ENCODE data around the gene BRI3.

Gene BRI3

GRCh38 chr7:98252425-98253054 lies 28.9 kb upstream of the BRI3 start:
- Histone ChIP-seq H3K36me3 (ENCODE audit: control insufficient read depth in 4 of 4, insufficient read depth in 4 of 4, low read length in 3 of 4) (peaks cover 4 to 10% (median 6%) of the 10 kb centered on the region in 4 experiments), H3K27ac (ENCODE audit: insufficient read depth in 1 of 2, low read depth in 1 of 2, low read length in 2 of 2, poor library complexity in 1 of 2, severe bottlenecking in 2 of 2) (peak overlapping the region in 1 of 2 experiments; percentile 73), H3K4me1 (ENCODE audit: control extremely low read depth in 1 of 4, control insufficient read depth in 4 of 4, insufficient read depth in 4 of 4, low read length in 3 of 4) (peaks cover 9 to 33% (median 20%) of the 10 kb centered on the region in 4 experiments), H3K9me3 (ENCODE audit: control extremely low read depth in 1 of 5, control insufficient read depth in 4 of 5, insufficient read depth in 2 of 5, low read depth in 1 of 5, low read length in 4 of 5) (no peaks in the 10 kb centered on the region), H3K27me3 (replicated peaks in 2 of 5; ENCODE audit: control insufficient read depth in 4 of 5, insufficient read depth in 5 of 5, low read length in 4 of 5) (no peaks in the 10 kb centered on the region), H3K4me3 (ENCODE audit: control insufficient read depth in 1 of 7, extremely low read depth in 1 of 7, insufficient read depth in 4 of 7, low read depth in 2 of 7, low read length in 6 of 7) (peak overlapping the region; percentile 77 to 95 (median 90))
- ChIA-PET POLR2A (no interaction called here), CTCF (interaction anchor here (1.4 kb wide), 1 partner anchor 15 kb away, joined by 3 read pairs; no protein-coding TSS in a partner anchor)
- 33% methylated on average over 26 of the region's 32 CpGs for WGBS (ENCODE audit: insufficient coverage)
- DNase-seq, result no peak

- no peak for DNase-seq
- no peaks in the 10 kb centered on the region for H3K27me3 ChIP-seq (replicated peaks in 2 of 5; ENCODE audit: control insufficient read depth in 4 of 5, insufficient read depth in 5 of 5, low read length in 4 of 5)
- no peak overlapping the region for H3K4me3 ChIP-seq (ENCODE audit: control insufficient read depth in 1 of 7, extremely low read depth in 1 of 7, insufficient read depth in 4 of 7, low read depth in 2 of 7, low read length in 6 of 7)
- POLR2A ChIA-PET, result no interaction called here
- WGBS (ENCODE audit: insufficient coverage), result 100% methylated on average over 4 of the region's 4 CpGs
- H3K4me1 ChIP-seq (ENCODE audit: control extremely low read depth in 1 of 4, control insufficient read depth in 4 of 4, insufficient read depth in 4 of 4, low read length in 3 of 4), result peaks cover 9 to 28% (median 20%) of the 10 kb centered on the region in 4 experiments
- H3K36me3 ChIP-seq (ENCODE audit: control insufficient read depth in 4 of 4, insufficient read depth in 4 of 4, low read length in 3 of 4), result peaks cover 4 to 12% (median 8%) of the 10 kb centered on the region in 4 experiments
- no peak overlapping the region for H3K27ac ChIP-seq (ENCODE audit: insufficient read depth in 1 of 2, low read depth in 1 of 2, low read length in 2 of 2, poor library complexity in 1 of 2, severe bottlenecking in 2 of 2)
- H3K9me3 ChIP-seq (ENCODE audit: control extremely low read depth in 1 of 5, control insufficient read depth in 4 of 5, insufficient read depth in 2 of 5, low read depth in 1 of 5, low read length in 4 of 5), result no peaks in the 10 kb centered on the region
- CTCF ChIA-PET, result interaction anchor here (0.7 kb wide), 1 partner anchor 40 kb away, joined by 3 read pairs; no protein-coding TSS in a partner anchor
Measured at GRCh38 chr7:98254516-98254915, 27.0 kb upstream of the BRI3 start.

GRCh38 chr7:98254951-98255610 lies 26.4 kb upstream of the BRI3 start:
- Histone ChIP-seq H3K4me1 (ENCODE audit: control extremely low read depth in 1 of 4, control insufficient read depth in 4 of 4, insufficient read depth in 4 of 4, low read length in 3 of 4) (peaks cover 9 to 28% (median 20%) of the 10 kb centered on the region in 4 experiments), H3K9me3 (ENCODE audit: control extremely low read depth in 1 of 5, control insufficient read depth in 4 of 5, insufficient read depth in 2 of 5, low read depth in 1 of 5, low read length in 4 of 5) (no peaks in the 10 kb centered on the region), H3K27me3 (replicated peaks in 2 of 5; ENCODE audit: control insufficient read depth in 4 of 5, insufficient read depth in 5 of 5, low read length in 4 of 5) (no peaks in the 10 kb centered on the region), H3K4me3 (ENCODE audit: control insufficient read depth in 1 of 7, extremely low read depth in 1 of 7, insufficient read depth in 4 of 7, low read depth in 2 of 7, low read length in 6 of 7) (no peak overlapping the region), H3K36me3 (ENCODE audit: control insufficient read depth in 4 of 4, insufficient read depth in 4 of 4, low read length in 3 of 4) (peaks cover 4 to 12% (median 8%) of the 10 kb centered on the region in 4 experiments), H3K27ac (ENCODE audit: insufficient read depth in 1 of 2, low read depth in 1 of 2, low read length in 2 of 2, poor library complexity in 1 of 2, severe bottlenecking in 2 of 2) (no peak overlapping the region)
- DNase-seq, result peak in 2 of 3 donors; percentile 27 to 35
- ChIA-PET POLR2A (no interaction called here), CTCF (interaction anchor here (0.7 kb wide), 1 partner anchor 39 kb away, joined by 3 read pairs; no protein-coding TSS in a partner anchor)
- 98% methylated on average over 6 of the region's 11 CpGs for WGBS (ENCODE audit: insufficient coverage)

GRCh38 chr7:98256431-98256830 lies 25.1 kb upstream of the BRI3 start:
- peaks cover 4 to 15% (median 13%) of the 10 kb centered on the region in 4 experiments for H3K36me3 ChIP-seq (ENCODE audit: control insufficient read depth in 4 of 4, insufficient read depth in 4 of 4, low read length in 3 of 4)
- ChIA-PET CTCF (interaction anchor here (1.2 kb wide), 1 partner anchor 14 kb away, joined by 3 read pairs; no protein-coding TSS in a partner anchor), POLR2A (no interaction called here)
- H3K9me3 ChIP-seq (ENCODE audit: control extremely low read depth in 1 of 5, control insufficient read depth in 4 of 5, insufficient read depth in 2 of 5, low read depth in 1 of 5, low read length in 4 of 5), result peaks cover 0 to 3% (median 0%) of the 10 kb centered on the region in 5 experiments
- peaks cover 2 to 19% (median 11%) of the 10 kb centered on the region in 4 experiments for H3K4me1 ChIP-seq (ENCODE audit: control extremely low read depth in 1 of 4, control insufficient read depth in 4 of 4, insufficient read depth in 4 of 4, low read length in 3 of 4)
- H3K27me3 ChIP-seq (replicated peaks in 2 of 5; ENCODE audit: control insufficient read depth in 4 of 5, insufficient read depth in 5 of 5, low read length in 4 of 5), result no peaks in the 10 kb centered on the region
- 94% methylated on average over 3 of the region's 7 CpGs for WGBS (ENCODE audit: insufficient coverage)
- H3K4me3 ChIP-seq (ENCODE audit: control insufficient read depth in 1 of 7, extremely low read depth in 1 of 7, insufficient read depth in 4 of 7, low read depth in 2 of 7, low read length in 6 of 7), result no peak overlapping the region
- no peak for DNase-seq
- no peak overlapping the region for H3K27ac ChIP-seq (ENCODE audit: insufficient read depth in 1 of 2, low read depth in 1 of 2, low read length in 2 of 2, poor library complexity in 1 of 2, severe bottlenecking in 2 of 2)

GRCh38 chr7:98257701-98258100 lies 23.8 kb upstream of the BRI3 start:
- Histone ChIP-seq H3K27me3 (replicated peaks in 2 of 5; ENCODE audit: control insufficient read depth in 4 of 5, insufficient read depth in 5 of 5, low read length in 4 of 5) (no peaks in the 10 kb centered on the region), H3K36me3 (ENCODE audit: control insufficient read depth in 4 of 4, insufficient read depth in 4 of 4, low read length in 3 of 4) (peaks cover 4 to 16% (median 14%) of the 10 kb centered on the region in 4 experiments), H3K4me1 (ENCODE audit: control extremely low read depth in 1 of 4, control insufficient read depth in 4 of 4, insufficient read depth in 4 of 4, low read length in 3 of 4) (peaks cover 0 to 11% (median 4%) of the 10 kb centered on the region in 4 experiments), H3K27ac (ENCODE audit: insufficient read depth in 1 of 2, low read depth in 1 of 2, low read length in 2 of 2, poor library complexity in 1 of 2, severe bottlenecking in 2 of 2) (no peak overlapping the region), H3K9me3 (ENCODE audit: control extremely low read depth in 1 of 5, control insufficient read depth in 4 of 5, insufficient read depth in 2 of 5, low read depth in 1 of 5, low read length in 4 of 5) (peaks cover 0 to 6% (median 0%) of the 10 kb centered on the region in 5 experiments), H3K4me3 (ENCODE audit: control insufficient read depth in 1 of 7, extremely low read depth in 1 of 7, insufficient read depth in 4 of 7, low read depth in 2 of 7, low read length in 6 of 7) (no peak overlapping the region)
- WGBS (ENCODE audit: insufficient coverage), result 95% methylated on average over 2 of the region's 6 CpGs
- no peak for DNase-seq
- POLR2A ChIA-PET, result no interaction called here
- CTCF ChIA-PET, result no interaction called here

- Histone ChIP-seq H3K4me1 (ENCODE audit: control extremely low read depth in 1 of 4, control insufficient read depth in 4 of 4, insufficient read depth in 4 of 4, low read length in 3 of 4) (no peaks in the 10 kb centered on the region), H3K4me3 (ENCODE audit: control insufficient read depth in 1 of 7, extremely low read depth in 1 of 7, insufficient read depth in 4 of 7, low read depth in 2 of 7, low read length in 6 of 7) (no peak overlapping the region), H3K27me3 (replicated peaks in 2 of 5; ENCODE audit: control insufficient read depth in 4 of 5, insufficient read depth in 5 of 5, low read length in 4 of 5) (no peaks in the 10 kb centered on the region), H3K9me3 (ENCODE audit: control extremely low read depth in 1 of 5, control insufficient read depth in 4 of 5, insufficient read depth in 2 of 5, low read depth in 1 of 5, low read length in 4 of 5) (peaks cover 0 to 6% (median 0%) of the 10 kb centered on the region in 5 experiments), H3K27ac (ENCODE audit: insufficient read depth in 1 of 2, low read depth in 1 of 2, low read length in 2 of 2, poor library complexity in 1 of 2, severe bottlenecking in 2 of 2) (no peak overlapping the region), H3K36me3 (ENCODE audit: control insufficient read depth in 4 of 4, insufficient read depth in 4 of 4, low read length in 3 of 4) (peaks cover 0 to 5% (median 4%) of the 10 kb centered on the region in 4 experiments)
- 83% methylated on average over 4 of the region's 5 CpGs for WGBS (ENCODE audit: insufficient coverage)
- CTCF ChIA-PET, result interaction anchor here (1.1 to 1.3 kb wide), 2 partner anchors 14 to 20 kb away, joined by 3 to 4 read pairs; no protein-coding TSS in a partner anchor
- POLR2A ChIA-PET, result no interaction called here
- no peak for DNase-seq
Measured at GRCh38 chr7:98265841-98266271, 15.6 kb upstream of the BRI3 start.

- Histone ChIP-seq H3K9me3 (ENCODE audit: control extremely low read depth in 1 of 5, control insufficient read depth in 4 of 5, insufficient read depth in 2 of 5, low read depth in 1 of 5, low read length in 4 of 5) (no peaks in the 10 kb centered on the region), H3K27ac (ENCODE audit: insufficient read depth in 1 of 2, low read depth in 1 of 2, low read length in 2 of 2, poor library complexity in 1 of 2, severe bottlenecking in 2 of 2) (no peak overlapping the region), H3K4me1 (ENCODE audit: control extremely low read depth in 1 of 4, control insufficient read depth in 4 of 4, insufficient read depth in 4 of 4, low read length in 3 of 4) (no peaks in the 10 kb centered on the region), H3K36me3 (ENCODE audit: control insufficient read depth in 4 of 4, insufficient read depth in 4 of 4, low read length in 3 of 4) (no peaks in the 10 kb centered on the region), H3K27me3 (replicated peaks in 2 of 5; ENCODE audit: control insufficient read depth in 4 of 5, insufficient read depth in 5 of 5, low read length in 4 of 5) (no peaks in the 10 kb centered on the region), H3K4me3 (ENCODE audit: control insufficient read depth in 1 of 7, extremely low read depth in 1 of 7, insufficient read depth in 4 of 7, low read depth in 2 of 7, low read length in 6 of 7) (no peak overlapping the region)
- ChIA-PET CTCF (interaction anchor here (0.8 to 2.2 kb wide), 6 partner anchors 13 to 21 kb away, joined by 3 to 5 read pairs (median 4); no protein-coding TSS in a partner anchor), POLR2A (no interaction called here)
- WGBS (ENCODE audit: insufficient coverage), result no CpG with 5 or more reads among the region's 2 CpGs
- peak in 2 of 3 donors; percentile 42 to 48 for DNase-seq
Measured at GRCh38 chr7:98266840-98267239, 14.6 kb upstream of the BRI3 start.

All from common myeloid progenitor, CD34-positive (primary cell).